Right hindlimb (tissue), 1 donor: Measurements from ENCODE around the gene SOX13.

Source experiments
- DNase-seq: peaks from one replicate; pipeline ENCODE4 v3.0.0-alpha.2; 2018

Gene SOX13

DNA sequence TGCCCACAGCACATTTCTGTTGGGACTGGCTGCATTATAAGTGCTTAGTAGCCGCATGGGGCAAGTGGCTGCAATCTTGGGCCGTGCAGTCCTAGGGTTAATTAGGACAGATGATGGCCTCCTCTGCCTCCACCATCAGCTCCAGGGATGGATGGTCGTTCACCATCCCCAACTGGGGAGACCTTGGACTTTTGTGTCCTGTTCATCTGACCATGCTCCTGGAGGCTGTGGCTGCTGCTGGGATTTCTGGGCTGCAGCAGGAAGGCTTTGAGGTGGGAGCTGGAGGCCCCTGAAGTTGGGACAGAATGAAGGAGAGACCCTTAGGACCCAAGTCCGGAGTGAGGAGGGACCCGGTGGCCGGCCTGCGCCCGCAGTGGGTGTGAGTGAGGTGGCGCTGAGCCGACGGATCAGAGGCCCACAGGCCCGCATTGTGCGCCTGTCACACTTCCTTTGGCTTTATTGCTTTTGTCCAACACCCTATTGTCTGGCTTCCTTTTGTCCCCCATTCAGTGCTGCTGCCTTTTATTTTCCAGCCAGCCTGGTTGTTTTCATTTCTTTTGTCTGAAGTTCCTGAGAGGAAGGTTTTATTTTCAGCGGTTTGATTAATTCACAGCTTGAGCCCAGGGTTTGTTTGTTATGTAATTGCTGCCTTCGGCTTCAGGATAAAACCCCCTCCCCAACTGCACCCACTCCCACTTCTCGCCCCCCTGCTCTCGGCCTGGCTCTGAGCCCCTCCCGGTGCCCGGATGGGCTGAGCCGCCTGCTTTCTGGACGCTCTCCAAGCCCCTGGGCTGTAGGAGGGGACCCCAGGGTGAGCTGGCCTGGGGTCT, 35.6 kb downstream of the SOX13 start:
- no peak for DNase-seq

DNA sequence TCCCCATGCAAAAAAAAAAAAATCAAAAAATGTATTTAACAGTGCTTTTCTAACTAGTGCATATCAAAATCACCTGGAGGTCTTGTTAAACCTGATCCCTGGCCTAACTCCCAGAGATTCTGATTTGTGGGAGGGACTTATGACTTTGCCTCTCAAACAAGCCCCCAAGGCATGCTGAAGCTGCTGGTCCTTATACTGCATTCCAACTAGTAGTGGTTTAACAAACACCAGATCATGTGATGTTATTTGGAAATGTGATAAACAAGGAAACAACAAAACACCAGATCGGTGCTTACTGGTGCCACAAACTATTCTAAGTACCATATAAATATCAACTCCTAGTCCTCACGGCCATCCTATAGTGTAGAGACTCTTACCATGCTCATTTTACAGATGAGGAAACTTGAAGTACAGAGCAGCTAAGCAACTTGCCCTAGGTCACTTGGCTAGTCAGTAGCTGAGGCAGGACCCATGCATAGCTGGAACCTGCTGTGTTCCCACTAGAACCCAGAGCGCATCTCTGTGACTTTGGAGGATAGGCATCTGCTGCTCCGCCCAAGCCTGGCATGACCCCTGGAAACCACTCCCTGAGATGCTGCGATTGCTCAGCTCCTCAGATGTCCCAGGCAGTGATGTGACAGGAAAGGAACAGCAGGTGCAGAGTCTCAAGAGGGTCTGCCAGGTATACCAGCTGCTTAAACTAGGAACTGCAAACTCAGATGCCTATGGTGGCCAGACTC, 38.1 kb downstream of the SOX13 start:
- no peak for DNase-seq

DNA sequence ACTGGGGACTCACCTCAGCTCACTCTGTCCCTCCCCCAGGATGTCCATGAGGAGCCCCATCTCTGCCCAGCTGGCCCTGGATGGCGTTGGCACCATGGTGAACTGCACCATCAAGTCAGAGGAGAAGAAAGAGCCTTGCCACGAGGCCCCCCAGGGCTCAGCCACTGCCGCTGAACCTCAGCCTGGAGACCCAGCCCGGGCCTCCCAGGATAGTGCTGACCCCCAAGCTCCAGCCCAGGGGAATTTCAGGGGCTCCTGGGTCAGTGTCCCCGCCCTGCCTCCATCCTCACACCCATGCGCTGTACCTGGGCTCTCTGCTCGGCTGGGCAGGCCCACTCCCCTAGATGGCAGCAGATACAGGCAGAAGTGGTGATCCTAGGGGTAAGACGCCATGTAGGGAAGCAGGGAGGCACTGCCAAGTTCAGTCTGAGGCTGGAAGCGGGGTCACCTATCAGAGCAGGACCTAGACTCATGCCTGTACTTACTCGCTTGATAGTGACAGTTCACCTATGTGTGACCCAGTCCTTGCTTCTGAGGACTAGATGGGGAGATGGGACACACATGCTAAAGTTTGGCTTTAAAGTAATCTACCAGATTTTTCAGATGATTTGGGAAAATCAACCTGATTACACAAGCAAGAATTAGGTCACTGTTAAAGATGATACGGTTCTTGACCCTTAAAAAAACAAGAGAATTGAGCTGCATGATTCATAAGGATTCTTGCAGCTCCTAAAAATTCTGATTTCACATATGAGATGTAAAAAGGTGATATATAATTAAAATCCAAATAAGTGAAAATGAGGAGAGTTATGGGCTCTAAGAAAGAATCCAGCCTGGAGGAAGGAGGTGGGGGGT, 40.2 kb downstream of the SOX13 start:
- no peak for DNase-seq

DNA sequence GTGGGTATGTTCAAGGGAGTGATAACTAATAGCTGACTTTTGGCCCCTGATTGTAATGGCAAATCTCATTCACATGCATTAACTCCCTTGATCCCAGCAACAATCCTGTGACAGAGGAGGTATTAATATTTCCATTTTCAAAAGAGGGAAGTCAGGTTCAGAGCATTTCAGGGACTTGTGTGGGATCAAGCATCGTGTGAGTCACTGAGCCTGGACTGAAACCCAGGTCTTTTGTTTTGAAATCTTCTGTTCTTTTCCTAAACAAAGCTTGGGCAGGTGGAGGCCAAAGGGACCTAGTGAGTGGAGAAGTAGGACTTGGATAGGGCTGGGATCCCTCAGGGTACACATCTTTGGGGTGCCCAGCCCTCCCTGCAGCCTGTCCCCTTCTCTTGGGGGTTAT, 41.0 kb downstream of the SOX13 start:
- no peak for DNase-seq

DNA sequence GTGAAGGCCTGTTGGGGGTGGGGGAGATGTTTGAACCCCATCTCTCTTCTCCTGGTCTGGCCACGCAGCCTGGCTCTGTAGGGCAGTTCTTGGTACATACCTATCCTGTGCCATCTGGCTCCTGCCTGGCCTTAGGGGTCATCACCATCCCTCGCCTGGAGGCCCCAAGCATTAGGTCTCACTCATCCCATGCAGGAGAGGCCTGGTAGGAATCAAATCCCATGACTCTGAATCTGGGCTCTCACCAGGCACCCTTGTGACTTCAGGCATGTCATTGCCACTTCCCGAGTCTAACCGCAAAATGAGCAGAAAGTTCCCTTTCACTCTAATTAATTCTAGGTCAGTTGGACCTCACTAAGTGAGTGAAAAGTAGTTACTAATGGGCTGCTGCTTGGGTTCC, 41.7 kb downstream of the SOX13 start:
- no peak for DNase-seq

DNA sequence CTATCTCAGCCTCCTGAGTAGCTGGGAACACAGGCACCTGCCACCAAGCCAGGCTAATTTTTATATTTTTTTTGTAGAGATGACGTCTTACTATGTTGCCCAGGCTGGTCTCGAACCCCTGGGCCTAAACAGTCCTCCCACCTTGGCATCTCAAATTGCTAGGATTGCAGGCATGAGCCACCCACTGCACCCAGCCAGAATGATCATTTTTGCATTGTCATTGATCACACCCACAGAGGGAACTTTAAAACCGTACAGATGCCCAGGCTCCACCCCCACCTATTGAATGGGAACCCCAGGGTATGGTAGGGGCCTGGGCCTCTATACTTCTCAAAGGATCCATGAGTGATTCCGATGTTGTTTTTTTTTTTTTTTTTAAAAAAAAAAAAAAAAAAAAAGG, 42.2 kb downstream of the SOX13 start:
- no peak for DNase-seq

DNA sequence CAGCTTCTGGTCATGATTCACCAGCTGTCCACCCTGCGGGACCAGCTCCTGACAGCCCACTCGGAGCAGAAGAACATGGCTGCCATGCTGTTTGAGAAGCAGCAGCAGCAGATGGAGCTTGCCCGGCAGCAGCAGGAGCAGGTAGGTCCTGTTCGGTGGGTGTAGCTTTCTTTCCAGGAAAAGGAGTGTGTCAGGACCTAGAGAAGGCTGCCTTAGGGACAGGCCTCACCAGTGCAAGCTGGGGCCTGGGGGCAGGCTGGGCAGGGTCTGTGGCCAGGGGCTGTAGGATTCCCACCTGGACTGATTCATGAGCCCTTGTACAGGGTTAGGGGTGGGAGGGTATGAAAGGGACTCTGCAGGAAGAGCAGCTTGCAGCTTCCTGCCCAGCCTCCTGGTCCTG, 43.6 kb downstream of the SOX13 start:
- DNase-seq = no peak

DNA sequence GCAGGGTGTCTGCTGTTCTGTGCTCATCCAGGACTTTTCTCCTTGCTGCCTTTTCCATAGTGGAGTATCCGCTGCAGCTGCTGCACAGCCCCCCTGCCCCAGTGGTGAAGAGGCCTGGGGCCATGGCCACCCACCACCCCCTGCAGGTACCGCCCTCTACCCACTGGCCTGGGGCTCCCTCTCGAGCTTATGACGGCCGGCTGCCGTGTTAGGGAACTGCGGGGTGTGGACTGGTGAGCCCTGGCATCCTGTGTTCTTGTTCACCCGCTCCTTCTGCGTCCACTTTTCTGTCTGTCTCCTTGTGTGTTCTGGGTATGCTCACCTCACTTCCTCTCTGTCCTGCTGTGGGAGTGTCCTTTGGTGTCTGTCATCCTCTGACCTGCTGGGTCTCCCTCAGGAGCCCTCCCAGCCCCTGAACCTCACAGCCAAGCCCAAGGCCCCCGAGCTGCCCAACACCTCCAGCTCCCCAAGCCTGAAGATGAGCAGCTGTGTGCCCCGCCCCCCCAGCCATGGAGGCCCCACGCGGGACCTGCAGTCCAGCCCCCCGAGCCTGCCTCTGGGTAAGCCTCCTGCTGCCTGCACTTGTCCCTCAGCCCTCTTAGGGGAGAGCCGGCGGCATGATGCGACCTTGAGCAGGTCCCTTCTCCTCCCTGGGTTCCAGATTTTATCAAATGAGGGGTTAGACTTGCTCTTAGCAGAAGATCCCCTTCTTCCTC, 49.1 kb downstream of the SOX13 start:
- DNase-seq = no peak

DNA sequence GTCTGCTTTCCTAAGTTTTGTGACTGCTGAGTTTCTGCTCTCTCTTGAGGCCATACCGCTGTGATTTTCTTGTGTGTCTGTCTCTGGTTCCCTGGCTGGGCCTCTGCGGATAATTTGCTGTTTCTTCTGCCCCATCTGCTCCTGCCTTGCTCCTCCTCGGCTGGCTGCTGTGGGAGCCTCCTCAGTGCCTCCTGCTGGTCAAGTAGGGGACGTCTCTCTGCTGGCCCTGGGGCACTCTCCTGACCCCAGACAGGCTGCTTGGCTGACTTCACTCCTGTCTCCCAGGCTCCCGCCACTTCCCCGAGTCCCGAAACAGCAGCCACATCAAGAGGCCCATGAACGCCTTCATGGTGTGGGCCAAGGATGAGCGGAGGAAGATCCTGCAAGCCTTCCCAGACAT, 50.5 kb downstream of the SOX13 start:
- DNase-seq = no peak

DNA sequence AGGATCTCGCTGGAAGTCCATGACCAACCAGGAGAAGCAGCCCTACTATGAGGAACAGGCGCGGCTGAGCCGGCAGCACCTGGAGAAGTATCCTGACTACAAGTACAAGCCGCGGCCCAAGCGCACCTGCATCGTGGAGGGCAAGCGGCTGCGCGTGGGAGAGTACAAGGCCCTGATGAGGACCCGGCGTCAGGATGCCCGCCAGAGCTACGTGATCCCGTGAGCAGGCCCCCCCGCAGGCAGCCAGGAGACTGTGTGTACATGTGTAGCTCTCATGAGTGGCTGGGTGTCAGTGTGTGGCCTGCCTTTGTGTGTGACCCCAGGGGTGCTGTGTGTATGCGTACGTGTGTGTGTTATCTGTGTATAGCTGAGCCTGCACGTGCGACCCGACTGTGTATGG, 51.7 kb downstream of the SOX13 start:
- no peak for DNase-seq

DNA sequence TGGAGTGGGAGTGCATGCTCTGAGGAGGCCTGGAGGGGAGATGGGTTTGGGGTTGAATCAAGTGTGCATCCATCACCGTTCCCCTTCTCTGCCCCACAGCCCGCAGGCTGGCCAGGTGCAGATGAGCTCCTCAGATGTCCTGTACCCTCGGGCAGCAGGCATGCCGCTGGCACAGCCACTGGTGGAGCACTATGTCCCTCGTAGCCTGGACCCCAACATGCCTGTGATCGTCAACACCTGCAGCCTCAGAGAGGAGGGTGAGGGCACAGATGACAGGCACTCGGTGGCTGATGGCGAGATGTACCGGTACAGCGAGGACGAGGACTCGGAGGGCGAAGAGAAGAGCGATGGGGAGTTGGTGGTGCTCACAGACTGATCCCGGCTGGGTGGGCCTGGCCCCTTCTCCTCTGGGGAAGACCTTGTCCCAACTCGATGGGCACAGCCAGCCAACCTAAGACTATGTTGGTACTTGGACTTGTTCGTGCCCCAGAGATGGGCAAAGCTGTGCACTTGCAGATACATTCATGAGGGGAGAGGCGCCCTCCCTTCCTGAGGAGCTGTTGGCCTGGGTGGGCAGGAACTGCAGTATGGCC, 52.9 kb downstream of the SOX13 start:
- DNase-seq = no peak

DNA sequence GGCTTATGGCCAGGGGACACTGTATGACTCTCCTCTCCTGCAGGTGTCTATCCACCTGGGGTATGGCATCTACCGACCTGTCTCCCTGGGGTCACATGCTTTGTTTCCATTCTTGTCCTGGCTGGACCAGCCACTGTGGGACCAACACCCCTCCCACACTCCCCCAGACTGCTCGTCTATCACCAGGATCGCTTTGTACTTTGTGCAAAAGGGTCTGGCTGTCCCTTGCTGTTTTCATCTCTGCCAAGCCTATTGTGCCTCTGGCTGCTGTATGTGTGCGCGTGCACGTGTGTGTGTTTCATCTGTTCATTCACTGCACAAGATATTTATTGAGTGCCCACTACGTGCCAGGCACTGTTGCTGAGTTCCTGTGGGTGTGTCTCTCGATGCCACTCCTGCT, 53.5 kb downstream of the SOX13 start:
- DNase-seq = no peak

DNA sequence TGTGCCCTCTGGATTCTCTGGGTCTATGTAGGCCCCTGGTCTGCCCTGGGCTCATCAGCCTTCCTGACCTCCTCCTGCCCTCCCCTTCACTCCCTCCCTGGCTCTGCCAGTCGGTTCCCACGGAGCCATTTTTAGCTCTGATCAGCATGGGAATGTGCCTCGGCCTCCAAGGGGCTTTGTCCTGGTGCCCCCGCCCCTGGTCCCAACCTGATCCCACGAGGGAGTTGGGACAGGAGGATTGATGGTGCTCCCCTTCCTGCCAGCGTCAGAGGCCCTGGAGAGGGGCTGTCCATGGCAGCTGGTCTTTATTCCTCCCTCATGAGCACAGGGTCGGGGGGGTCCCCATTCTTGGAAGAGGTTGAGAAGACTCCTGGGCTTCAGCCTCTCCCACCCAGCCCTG, 54.0 kb downstream of the SOX13 start:
- no peak for DNase-seq

DNA sequence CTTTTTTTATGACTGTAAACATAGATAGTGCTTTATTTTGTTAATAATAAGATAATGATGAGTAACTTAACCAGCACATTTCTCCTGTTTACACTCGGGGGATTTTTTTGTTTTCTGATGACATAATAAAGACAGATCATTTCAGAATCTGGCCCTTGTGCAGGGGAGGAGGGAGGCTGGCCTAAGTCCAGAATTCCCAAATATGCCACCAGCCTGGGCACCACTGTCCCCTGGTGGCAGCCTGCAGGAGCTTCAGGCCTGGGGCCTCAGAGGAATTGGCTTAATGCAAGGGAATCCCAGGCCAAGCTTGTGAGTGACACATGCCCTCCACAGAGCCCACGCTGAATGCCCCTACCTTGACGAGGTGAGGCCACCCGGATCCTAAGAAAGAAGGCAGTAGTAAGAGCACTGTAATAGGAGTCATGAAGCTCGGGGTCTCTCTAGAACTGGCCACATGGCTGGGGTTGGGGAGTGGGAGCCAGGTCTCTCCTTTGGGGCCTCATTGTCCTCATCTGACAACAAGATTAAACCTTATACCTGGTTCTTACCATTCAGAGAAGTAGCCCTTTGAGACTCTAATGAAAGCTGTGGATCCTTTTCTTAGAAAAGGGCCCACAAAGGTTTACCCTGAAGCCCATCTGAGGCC, 54.8 kb downstream of the SOX13 start:
- peak; percentile 39 for DNase-seq

DNA sequence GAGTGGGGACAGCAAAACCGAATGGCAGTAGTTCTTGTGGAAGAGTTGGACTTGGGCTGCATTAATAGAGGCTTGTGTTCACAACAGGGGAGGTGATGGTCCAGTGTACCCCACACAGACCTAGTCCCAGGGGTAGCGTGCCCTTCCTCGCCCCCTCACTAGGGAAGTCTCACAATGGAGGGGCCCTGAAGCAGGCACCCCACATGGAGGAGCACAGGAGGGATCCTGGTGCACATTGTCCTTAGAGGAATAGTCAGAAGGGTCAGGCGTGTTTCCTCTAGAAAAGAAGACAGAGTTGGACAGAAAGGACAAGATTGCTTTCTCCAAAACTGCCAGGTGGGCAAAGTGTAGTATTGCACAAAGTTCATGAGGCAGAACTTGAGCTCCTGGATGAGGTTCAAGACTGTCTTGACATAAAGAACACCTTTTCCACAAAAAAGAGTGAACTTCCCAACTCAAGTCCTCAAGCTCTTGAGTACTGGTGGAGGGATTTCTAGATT, 55.6 kb downstream of the SOX13 start:
- DNase-seq = no peak

DNA sequence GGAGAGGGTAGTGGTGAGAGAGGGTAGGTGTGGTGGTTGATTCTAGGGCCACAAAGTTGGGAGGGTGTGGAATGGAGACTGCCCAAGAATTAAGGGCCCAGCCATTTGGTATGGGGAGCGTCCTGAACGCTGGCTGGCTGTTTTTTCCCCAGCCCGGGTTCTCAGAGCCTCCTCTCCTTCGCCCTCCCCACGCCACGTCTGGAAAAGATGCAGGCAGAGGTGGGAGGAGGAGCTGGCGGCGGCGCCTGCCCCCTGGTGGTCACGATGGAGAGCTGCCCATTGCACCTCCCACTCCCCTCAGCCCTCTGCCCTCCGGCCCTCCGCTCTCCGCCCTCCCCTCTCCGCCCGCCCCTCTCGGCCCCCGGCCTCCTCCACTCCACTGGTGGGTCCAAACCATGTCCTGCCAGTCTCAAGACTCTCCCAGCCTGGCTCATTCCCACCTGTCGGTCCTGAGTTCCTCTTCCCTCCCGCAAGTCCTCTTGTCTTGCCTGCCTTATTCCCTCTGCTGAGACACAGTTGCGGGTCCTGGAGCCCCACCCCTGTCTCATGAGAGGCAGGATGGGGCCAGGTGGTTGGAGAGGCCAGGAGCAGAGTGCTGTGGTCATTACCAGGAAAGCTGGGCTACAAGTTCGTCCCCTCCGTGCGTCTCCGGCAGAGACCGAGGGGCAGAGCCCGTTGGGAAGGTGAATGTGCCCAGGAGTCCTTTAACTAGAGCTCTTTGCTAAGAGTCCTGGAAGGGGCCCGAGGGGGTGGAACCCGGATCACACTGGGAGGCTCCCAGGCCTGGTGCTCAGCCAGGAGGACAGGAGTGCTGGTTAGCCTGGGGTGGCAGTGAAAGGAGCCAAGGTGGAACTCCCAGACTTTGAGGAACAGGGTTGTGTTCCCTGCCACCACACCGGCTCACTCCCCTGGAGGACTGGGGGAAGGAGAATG, 56.3 kb downstream of the SOX13 start:
- DNase-seq = peak; percentile 83

DNA sequence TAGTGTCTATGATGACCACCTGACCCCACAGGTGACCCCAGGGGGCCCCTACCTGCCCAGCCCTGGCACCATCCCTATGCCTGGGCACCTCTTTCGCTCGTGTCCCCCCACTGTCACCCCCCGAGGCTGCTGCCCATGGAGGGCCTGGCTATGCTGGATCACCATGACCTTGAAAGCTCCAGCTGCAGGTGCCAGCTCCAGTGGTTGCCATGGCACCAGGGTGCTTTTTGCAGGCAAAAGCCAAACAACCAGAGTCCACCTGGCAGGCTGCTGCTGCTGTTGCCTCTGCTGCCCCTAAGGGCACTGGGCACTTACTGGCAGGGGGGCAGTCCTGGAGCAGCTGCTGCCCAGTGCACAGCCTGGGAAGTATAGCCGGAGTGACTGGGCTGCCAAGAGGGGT, 57.3 kb downstream of the SOX13 start:
- DNase-seq = no peak

DNA sequence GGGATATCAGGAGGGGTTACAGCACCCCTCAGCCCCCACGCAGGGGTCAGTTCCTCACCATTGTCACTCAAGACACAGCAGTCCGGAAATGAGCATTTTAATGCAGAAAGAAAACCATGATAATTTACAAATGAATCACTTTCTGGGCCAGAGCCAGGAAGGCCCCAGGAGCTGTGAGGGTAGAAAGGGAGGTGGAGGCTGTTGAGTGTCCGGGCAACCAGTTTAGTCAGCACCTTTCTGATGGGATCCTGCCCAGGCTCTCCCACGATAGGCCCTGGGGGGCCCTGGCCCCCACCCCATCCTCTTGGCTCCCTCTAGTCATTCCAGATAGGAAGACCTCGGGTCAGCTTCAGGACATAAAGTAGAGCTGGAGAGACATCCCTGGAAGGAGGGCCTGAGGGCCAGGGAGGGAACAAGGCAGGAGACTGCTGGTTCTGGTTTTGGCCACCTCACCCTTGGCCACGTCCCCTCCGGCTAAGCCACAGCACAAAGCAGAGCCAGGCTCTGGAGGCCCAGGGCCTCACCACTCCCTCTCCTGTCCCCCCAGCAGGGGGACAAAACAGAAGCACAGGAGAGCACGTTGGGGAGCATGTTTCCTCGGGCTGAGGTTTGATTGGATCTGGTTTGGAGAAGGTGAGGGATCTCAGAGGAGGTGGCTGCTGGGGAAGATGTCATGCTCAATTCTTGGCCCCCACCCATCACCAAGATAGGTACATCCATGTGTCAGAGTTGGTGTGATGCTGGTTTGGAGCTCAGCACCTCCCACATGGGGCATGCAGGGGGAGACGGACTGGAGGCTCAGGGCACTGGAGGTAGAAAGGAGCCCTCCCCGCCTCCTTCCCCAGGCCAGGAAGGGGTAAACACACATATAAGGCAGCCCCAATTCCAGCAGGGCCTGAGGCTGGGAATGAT, 58.3 kb downstream of the SOX13 start:
- no peak for DNase-seq

DNA sequence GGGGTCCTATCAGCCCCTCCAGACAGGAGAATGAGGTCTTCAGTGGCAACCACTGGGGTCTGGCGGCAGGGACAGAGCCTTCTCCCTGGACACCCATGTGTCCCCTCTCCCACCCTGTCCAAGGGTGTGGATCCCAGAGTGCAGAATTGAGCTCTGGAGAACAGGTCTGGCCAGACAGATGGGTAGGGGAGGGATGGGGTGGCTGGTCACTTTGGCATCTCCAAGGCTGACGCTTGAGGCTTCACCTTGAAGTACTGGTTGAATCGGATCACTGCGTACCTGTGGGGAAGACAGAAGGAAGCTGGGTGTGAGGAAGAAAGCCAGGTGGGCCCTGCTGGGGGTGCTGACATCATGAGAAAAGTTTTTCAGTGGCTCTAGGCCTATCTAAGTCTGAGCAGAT, 59.1 kb downstream of the SOX13 start:
- no peak for DNase-seq
